Activated CD4-positive, alpha-beta T cell treated with anti-CD3 and anti-CD28 coated beads, Interleukin-2, amount 50 U/mL, for 1 hour (primary cell): Measurements from ENCODE around the gene THSD1.
"Not testable (repeated sequence)": the region's sequence is repeated elsewhere in the genome, so short reads cannot be mapped to it uniquely, and the experiment has no call there.

Experiments used
- DNase-seq: peaks from one replicate; pipeline ENCODE4 v3.0.0-alpha.2; 2020

Gene THSD1

DNA sequence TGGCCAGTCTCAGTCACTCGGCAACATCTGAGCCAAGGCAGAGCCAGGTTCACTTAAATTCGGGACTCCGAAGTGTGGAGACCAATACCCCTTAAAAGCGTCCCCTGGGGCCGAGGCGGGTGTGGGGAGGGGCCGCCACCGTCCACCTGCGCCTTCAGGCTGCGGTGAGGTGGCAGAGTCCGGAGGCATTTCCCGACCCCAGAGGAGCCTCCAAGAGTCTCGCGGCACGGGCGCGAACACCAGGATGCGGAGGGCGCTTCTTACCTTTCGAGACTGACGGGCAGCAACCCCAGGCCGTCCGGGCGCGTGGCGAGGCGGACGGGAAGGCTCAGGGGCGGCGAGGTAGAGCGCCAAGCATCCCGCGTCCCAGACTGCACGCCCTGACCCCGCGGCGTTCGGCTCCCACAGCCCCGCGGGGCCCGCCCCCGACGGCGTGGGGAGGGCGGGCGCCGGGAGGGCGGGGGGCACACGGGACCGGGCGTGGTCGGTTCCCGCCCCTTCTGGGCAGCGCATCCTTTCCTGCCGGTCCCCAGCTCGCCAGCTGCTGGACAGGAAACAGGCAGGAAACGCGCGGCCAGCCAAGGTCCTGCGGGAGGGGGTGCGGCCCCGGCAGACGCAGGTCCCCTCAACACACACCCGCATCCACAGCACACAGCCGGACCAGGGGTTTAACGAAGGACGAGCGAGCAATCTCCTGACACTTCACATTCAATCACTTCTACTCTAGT is at the start of gene THSD1:
Gene THSD1, minus strand, starts transcription at position 406 of the 728 bp plus-strand sequence. CDS start 3,572 bp downstream, outside the sequence.
- DNase-seq, result peak; percentile 4

DNA sequence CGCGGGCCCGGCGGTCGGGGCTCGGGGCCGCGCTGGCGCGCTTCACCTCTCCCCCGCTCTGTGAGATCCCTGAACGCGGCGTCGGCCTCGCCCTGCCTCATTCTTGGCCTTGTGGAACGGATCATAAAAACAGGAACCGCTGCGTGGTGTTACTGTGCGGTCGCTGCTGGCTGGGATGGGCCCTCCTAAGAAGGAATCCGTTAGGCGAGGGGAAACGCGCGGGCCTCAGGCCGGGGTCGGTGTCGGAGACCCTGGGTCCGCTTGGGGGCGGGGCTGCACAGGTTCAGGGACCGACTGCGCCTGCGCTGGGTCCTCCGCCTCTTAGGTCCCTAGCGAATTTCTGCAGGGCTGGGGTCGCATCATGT is 49.7 kb upstream of the THSD1 start:
- DNase-seq, result peak; percentile 72

DNA sequence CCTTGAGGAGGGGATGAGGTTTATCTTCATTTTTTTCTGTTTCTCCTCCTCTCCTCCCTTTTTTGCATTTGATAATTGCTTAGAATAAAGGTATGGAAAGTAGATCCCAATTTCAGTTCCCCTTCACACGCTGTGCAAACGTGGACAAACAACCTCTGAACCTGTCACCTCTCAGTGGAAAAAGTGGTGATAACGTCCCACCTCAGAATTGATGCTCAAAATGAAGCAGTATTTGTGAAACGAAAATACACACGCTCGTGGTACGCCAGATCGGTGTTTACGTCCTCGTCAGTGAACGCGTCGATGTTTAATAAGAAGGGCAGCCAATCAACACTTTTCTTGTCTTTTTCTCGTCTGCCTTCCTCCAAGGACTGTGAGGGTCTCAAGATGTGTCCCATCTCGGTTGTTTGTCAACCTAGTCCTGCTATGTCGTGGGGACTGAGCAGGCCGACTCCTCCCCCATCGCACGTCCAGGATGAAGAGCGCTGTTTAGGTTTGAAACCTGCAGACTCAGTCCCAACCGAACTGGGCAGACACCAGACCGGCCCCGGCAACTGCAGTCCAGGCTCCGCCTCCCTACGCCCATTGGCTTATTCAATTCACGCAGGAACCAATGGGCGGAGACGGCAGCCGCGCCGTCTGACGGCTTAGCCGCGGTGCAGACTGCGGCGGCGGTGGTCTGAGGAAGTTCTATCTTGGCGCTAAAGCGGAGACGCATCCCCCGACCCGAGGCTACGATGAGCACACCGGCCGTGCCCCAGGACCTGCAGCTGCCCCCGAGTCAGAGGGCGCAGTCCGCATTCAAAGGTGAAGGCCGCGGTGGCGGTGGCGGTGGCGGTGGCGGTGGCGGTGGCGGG is 49.1 kb upstream of the THSD1 start, which contains the start of gene CKAP2:
Gene CKAP2, plus strand, starts transcription at position 659 of the 857 bp plus-strand sequence. Its CDS starts 79 bp downstream, at position 738.
- DNase-seq, result peak; percentile 92

DNA sequence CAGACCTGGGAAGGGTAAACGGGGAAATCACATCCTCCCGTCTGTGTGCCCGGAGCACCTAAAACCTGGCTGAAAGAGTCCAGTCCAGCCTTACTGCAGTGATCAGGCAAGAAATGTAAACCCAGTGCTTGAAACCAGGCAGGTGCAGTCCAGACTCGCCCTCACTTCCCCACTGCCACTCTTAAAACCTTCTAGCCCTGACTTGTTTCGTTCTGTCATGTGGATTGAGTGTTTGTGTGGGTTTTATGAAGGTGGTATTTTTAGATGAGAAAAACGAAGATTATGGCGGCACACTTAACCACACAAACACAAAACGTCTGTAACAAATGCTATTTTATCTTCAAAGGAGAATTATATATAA is 48.5 kb upstream of the THSD1 start:
- peak; percentile 11 for DNase-seq

DNA sequence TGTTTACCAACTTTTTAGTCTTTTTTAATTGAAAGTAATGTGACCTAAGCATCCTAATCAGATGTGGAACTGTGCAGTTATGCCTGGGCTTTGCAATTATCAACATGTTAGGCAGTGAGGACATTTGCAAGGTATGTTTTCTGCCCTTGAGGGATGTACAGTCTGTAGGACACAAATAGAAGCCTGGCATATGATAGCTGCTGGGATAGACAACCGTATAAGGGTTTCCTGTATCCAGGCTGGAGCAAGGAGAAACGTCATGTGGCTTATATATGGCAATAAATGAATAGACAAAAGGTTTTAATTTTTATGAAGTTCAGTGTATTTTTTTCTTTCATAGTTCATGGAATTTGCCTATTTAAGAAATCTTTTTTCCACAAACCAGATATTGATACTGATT is 46.5 kb upstream of the THSD1 start:
- no peak for DNase-seq

GRCh38 chr13:52451135-52451804 is 45.3 kb upstream of the THSD1 start:
- DNase-seq, result no peak

DNA sequence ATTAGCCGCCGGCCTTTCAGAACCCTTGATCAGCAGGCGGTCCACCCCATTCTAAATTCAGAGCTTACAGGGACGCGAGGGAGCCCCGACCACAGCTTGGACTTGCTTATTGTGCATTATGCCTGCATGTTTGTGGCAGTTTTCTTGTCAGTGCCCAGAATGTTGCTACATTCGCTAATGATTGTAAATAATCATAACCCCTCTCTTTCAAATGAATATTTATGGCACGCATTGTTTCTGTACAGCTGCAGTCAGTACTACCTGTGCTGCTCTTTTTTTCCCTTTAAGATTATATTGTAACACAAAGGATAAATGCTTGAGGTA is 44.8 kb upstream of the THSD1 start:
- DNase-seq, result no peak

DNA sequence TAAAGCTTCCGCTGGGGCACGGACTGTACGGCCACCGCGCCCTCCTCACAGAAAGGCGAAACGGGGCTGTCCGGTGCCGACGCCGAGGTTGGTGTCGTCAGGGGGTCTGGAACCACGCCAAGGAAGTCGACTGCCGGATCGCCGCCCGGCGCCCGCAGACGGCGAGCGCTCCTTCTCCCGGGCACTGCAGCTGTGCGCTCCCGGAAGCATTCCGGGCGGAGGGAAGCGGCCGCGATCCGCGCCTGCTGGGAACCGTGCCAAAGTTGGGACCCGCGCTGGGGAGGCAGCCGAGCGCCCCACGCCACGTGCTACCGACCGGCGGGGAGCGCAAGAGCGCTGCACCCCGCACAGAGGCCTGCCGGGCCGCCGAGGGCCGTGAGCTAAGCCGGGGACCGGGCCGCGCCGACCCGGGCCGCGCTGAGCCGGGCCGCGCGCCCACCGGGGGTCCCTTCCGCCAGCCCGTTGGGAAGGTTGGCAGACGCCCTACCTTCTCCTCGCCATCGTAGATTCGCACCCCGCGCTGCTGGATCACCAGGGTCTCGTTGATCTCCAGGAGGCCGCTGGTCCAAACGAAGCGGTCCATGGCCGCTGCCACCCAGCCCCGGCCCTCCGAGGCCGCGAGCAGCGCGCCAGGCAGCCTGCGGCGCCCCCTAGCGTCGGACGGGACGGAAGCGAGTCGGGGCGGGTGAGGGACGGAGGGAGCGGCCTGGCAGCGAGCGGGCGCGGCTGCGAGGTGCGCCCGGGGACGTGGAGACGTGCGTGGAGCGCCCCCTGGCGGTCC is 44.2 kb upstream of the THSD1 start, which contains the start of gene VPS36:
Gene VPS36, minus strand, starts transcription at position 623 of the 781 bp plus-strand sequence. Its CDS starts 40 bp downstream, at position 583.
- peak; percentile 95 for DNase-seq

DNA sequence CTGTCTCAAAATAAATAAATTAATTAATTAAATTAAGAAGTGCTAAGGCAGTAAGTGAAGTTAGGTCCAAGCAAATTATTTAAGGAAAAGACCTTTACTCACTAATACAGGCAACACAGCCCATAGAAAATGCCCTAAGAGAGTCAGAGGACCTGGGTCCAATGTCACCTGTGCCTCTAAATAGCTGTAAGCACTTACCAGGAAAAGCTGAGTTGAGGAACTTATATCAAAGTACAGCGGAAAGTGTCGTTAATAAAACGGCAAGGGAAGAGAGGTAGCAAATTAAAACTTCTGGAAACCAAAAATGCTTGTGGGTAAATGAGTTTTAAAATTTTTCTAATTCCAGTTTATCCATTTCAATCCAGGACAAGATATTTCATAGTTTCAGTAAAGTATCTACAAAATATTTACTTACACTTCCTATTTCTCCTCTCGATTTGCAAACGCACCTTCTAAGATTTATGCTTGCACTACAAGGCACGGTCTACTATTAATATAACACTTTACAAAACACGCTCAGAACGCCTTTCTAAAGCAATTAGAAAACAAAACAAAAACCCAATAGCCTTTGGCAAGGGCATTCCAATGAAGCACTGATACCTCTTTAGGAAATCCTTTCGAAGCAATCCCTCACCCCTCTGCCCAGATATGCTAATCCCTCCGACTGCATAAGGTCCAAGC is 43.5 kb upstream of the THSD1 start:
- DNase-seq, result no peak

- no peak for DNase-seq
Measured at GRCh38 chr13:52447815-52448552, 42.0 kb upstream of the THSD1 start.

DNA sequence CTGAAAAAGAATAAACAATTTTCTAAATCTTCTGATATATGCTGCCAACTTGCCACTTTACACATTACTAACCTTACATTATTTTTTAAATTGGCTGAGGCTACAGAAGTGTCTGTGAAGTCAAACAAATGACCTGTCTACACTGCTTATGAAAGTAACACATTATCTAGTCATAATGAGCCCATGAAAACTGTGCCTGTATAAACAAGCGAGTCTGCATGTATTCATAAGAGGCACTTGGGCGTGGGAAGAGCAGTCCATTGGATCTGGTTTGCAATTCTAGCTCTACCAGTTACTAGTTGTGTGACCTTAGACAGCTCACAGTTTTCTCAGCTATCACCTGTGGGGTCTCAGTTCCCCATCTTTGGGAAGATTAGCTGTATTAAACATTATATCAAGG is 41.4 kb upstream of the THSD1 start:
- no peak for DNase-seq

DNA sequence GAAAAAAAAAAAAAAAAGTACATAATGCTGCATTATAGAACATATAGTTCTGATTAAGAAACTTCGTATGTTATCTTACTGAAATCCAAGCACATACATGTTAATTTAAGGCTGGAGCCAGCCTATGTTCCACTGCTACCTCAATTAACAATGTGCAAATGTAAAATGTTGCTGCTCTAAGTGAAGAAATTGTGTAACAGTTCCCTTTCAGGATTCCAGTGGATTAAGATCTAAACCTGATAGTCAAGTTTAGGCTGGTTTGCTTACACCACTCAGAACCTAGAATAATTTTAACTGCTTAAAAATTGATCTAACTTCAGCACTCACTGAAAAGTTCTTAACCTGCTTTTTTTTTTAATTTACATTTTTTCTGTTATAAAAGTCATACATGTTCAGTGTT is 40.3 kb upstream of the THSD1 start:
- DNase-seq, result no peak

GRCh38 chr13:52432456-52432855 is 26.5 kb upstream of the THSD1 start:
- no peak for DNase-seq

DNA sequence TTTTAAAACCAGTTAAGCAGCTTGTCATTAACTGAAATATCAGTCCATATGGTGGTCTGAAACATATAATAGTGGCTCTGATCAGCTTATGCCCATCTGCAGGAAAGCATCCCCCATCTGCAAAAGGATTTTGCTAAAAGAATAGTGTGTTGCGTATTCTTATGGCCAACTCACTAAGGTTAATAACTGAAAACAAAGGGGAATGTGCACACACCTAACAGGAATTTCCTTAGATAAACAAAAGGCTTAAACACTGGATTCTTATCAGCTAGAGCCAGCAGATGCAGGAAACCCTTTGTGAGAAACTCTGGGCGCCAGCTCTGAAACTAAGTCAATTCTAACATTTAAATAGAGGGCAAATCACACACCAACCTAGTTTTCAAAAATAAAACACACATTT is 22.3 kb upstream of the THSD1 start:
- DNase-seq, result no peak

GRCh38 chr13:52421216-52421615 is 15.2 kb upstream of the THSD1 start:
- DNase-seq, result no peak

GRCh38 chr13:52419080-52419479 is 13.1 kb upstream of the THSD1 start:
- DNase-seq, result no peak

DNA sequence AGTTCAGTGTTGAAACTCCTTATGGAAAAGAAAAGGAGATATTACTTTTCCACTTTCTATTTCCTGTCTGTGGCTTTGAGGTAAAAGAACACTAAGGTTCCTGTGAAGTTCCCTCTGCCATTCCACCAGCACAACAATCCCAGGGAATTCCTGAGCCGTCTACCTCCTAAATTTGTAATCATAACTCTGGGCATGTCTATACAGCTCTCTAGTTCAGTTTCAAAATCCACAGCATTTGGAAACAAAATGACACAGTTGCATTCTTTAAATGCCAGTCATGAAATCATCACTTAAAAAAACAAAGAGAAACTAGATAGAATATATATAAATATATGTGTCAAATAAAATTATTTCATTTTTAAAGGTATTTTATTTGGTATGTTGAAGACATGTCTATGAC is 9.0 kb upstream of the THSD1 start:
- DNase-seq, result no peak

DNA sequence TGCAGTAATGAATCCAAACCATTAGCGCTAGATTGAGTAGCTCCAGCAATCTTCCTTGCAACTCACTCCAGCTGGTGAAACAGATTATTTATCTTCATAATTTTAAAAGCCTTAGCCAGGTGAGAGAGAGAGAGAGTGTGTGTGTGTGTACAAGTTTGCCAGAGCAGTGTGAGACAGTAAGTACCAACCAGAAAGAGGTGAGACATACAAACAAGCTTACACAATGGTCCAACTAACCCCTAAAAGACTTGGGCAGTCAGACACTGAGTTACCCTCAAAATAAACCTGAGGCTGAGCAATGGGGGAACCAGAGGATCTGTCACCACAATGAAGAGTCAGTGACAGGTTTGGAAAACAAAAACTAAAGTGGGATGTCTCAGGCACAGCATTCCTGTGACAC is 8.1 kb upstream of the THSD1 start:
- no peak for DNase-seq

GRCh38 chr13:52412128-52412527 is 6.2 kb upstream of the THSD1 start:
- DNase-seq, result no peak

- no peak for DNase-seq
Measured at GRCh38 chr13:52411629-52412028, 5.7 kb upstream of the THSD1 start.

- DNase-seq, result not testable (repeated sequence)
Measured at GRCh38 chr13:52408071-52408658, 2.2 kb upstream of the THSD1 start.
